GM21526 (cell line): ENCODE measurements around the gene ACTN1.
"Not testable (repeated sequence)": the region's sequence is repeated elsewhere in the genome, so short reads cannot be mapped to it uniquely, and the experiment has no call there.

Source experiments
- ATAC-seq: cut with Tn5 transposase; IDR thresholded peaks from one replicate; pipeline ENCODE4 v1.9.1; 2021; ENCODE audit warnings: moderate library complexity; ENCODE audit not compliant: unreplicated experiment, low FRiP score

The ACTN1 gene

GRCh38 chr14:68979021-68979721, at the start of gene ACTN1:
Gene ACTN1, minus strand, starts transcription at chr14:68979302. Its CDS starts 246 bp downstream, at chr14:68979056.
- no peak for ATAC-seq

DNA sequence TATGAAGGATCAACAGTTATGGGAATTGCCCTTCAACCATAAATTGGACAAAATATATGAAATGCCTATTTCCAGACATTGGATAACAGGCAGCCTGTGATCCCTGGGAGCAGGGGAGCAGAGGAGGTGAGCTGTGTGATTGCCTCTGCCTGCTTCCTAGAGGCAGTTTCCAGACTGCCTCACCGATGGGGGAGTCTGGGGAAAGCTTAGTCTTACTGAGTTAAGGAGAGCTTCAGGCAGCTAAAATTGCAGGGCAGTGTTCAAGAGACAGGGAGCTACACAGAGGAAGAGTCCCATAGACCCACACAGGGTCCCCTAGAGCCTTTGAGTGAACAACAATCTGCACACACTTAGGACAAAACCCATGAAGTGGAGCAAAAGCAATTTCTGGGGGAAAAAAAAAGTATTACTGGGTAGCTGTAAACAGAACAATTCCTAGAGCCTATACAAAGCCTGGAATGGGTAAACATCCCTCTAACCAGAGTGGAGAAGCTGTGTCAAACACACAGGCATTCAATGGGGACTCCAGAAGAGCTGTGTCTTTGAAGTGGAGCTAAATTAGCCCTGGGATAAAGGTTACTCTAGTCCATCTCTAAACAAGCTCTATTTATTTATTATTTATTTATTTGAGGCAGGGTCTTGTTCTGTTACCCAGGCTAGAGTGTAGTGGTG, 48.3 kb upstream of the ACTN1 start:
- ATAC-seq, result no peak

GRCh38 chr14:69023035-69023434, 43.9 kb upstream of the ACTN1 start:
- no peak for ATAC-seq

- ATAC-seq, result not testable (repeated sequence)
Measured at GRCh38 chr14:69022093-69022492, 43.0 kb upstream of the ACTN1 start.

GRCh38 chr14:69017706-69018105, 38.6 kb upstream of the ACTN1 start:
- ATAC-seq, result no peak

DNA sequence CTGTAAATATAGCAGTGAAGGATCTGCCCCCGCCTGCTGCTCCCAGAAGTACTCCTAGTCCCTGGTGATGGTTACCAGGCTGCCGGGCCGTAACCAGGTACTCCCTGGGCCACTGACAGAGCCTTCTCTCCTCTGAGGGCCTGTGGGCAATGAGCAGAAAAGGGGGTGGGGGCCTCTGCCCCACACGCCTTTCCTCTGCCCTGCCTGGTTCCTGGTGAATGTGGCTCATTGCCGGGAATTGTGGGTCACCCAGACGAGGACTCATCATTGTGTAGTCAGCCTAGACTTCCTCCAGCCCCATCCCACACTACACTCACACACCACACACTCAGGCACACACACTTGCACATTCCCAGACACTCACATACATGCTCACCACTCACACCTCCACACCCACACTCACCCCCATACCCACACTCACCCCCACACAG, 35.7 kb upstream of the ACTN1 start:
- no peak for ATAC-seq

GRCh38 chr14:69013943-69014782, 35.1 kb upstream of the ACTN1 start:
- ATAC-seq, result no peak

DNA sequence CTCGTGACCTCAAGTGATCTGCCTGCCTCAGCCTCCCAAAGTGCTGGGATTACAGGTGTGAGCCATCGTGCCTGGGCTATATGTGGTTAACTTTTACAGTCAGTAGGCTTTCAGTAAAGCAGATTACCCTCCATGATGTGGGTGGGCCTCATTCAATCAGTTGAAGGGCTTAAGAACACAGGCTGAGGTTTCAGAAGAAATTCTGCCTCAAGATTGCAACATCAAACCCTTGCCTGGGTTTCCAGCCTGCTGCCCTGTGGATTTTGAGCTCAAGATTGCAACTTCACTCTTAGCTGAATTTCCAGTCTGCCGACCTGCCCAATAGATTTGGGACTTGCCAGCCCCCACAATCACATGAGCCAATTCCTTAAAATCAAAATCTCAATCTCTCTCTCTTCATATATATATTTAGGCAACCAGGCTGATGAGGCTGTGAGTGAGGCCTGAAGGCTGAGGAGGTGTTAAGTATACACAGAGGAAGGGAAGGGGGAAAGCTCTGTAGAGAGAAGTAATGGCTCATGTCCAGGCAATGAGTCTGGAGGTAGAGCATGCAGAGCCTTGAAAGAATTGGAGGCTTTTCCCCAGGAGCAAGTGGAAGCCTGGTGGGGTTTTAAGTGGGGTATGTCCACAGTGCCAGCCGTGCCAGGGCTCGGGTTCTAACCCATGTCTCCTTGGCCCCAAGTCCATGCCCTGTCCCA, 33.3 kb upstream of the ACTN1 start:
- ATAC-seq, result no peak

GRCh38 chr14:69010648-69011047, 31.5 kb upstream of the ACTN1 start:
- ATAC-seq, result no peak

DNA sequence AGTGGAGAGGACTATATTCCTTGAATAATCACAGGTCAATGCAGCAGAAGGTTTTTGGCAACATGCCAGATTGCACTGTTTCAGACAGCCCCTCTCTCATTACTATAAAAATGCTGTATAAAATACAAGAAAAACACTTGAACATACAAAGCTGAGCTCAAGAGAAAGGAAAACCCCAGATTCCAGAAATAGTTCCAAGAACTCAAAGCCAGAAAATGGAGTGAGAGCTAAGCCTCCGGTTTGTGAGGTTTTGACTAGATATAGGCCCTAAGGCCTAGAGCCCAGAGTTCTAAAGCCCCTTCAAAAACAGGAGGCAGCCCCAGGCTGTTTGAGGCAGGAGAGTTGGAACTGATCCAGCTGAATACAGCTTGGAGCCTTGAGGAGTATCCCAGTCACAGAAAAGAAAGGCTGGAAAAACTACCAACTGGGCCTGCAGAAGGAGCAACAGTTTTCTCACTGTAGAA, 29.4 kb upstream of the ACTN1 start:
- ATAC-seq, result no peak

DNA sequence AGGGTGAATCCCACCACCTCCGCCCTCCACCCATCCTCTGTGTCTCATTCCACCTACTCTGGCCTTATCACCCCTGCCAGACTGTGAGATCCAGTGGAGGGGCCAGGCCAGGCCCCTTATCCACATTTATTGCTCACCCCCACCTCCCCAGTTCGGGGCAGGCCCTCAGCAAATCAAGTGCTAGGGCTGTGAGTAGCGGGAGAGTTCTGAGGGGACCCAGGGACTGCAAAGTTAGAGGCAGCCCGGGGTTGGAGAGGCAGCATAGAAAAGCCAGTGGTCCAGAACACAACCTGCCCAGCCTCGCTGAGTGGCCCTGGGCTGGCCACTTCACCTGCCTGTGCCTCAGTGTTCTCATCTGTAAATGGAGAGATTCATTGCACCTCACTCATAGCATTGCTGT, 27.2 kb upstream of the ACTN1 start:
- no peak for ATAC-seq

DNA sequence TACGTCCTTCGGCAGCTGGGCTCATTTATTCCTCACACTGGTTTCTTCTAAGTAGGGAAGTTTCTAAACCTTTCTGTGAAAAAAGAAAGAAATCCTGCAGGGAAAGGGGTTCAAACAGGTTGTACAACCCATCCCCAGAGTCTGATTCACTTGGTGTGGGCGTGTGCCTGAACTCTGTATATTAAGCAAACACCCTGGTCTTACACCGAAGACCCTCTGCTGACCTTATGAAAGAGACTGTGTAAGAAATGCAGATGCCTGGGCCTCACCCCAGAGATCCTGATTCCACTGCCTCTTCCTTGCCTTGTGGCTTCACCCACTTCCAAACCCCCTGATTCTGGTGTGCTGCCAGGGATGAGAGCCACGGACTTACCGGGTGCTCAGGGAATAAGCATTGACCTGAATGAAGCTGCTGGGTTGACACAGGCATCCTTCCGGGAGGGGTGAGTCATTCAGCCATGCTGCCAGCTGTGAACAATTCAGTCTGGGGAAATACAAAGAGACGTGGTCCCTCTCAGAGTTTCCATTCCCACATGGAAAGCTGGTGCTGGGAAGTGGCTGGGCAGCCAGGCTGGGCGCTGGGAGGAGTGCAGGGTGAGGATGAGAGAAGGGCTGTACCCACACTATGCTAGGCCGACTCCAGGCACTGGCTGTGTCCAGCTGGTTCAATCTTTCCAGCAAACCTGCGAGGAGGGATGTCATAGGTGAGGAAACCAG, 26.5 kb upstream of the ACTN1 start:
- ATAC-seq, result no peak

DNA sequence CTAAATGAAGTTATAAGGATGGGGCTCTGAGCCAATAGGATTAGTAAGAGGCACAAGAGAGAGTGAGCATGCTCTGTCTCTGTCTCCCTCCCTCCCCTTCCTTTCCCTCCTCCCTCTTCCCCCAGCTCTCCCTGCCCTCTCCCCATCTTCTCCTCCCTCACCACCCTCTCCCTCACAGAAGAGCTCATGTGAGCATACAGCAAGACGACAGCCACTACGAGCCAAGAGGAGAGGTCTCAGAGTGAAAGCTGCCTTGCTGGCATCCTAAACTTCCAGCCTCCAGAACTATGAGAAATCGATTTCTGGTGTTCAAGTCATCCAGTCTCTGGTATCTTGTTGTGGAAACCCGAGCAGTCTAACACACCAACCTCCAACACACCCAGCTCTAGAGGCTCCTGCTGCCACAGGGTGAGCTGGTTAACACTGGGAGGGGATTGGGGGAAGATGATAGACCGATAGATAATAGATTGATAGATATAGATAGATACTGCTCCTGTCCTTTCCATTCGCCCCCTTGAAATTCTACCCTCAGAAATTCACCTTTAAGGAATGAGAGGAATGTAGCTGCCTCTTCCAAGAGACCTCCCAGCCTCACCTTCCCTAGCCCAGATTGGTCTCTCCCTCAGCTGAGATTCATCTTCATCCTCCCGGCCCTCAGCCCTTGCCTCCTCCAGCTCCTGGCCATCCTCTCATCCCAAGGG, 25.8 kb upstream of the ACTN1 start:
- ATAC-seq, result no peak

- no peak for ATAC-seq
Measured at GRCh38 chr14:69003626-69004025, 24.5 kb upstream of the ACTN1 start.

DNA sequence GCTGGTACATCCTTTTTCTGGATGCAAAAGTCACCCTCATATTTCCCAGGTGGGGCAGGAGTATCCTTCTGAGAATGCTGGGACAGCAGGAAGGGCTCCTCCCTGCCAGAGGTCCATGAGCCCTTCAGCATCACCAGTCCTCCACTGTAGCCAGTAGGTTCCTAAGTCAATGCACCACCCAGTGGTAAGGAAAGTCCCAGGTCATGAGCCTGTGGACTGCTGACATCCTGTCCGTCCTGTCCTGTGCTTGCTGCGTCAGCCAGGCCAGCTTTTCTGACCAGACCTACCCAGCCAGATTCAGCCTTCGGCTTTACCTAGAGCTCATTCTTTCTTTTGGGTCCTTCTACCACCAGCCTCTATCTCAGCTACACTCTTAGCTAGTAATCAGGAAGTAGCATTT, 23.0 kb upstream of the ACTN1 start:
- no peak for ATAC-seq

- ATAC-seq, result no peak
Measured at GRCh38 chr14:69001375-69001774, 22.3 kb upstream of the ACTN1 start.

GRCh38 chr14:68998062-68998461, 19.0 kb upstream of the ACTN1 start:
- ATAC-seq, result no peak

DNA sequence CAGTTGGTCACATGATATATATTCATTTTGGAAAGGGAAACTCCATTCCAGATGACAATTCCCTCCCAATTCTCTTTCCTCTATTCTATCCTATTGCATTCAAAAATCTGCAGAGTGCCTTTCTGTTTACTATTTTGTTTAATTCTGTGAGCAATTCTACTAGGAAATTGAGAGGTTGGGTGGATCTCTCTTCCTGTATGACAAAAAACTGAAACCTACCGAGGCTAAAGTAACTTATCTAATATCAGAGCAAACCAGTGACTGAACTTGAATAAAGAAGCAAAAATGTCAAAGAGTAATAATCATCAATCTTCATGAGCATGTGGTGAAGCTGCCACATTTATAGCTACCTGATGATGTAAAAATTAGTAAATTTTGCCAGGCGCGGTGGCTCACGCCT, 16.6 kb upstream of the ACTN1 start:
- ATAC-seq, result no peak

- ATAC-seq, result no peak
Measured at GRCh38 chr14:68994056-68994455, 15.0 kb upstream of the ACTN1 start.
